Transverse colon (tissue), 4 donors: ENCODE results near the gene ARHGEF26.

Experiments used
- EP300 ChIP-seq: sonication (generic); formaldehyde crosslinking; IDR thresholded peaks from one replicate; pipeline ENCODE4 v1.6.1; 2017; ENCODE audit warnings: antibody characterized with exemption, low read depth
- POLR2A ChIP-seq: fragments of 450-650 bp; IDR thresholded peaks from one replicate; pipeline ENCODE4 v1.6.1; 2016; ENCODE audit warnings: antibody characterized with exemption, mild to moderate bottlenecking, moderate library complexity
- POLR2AphosphoS5 ChIP-seq, 3 donors: sonication (generic); formaldehyde crosslinking; IDR thresholded peaks; one replicate each; pipeline ENCODE4 v1.6.1; 2016; ENCODE audit warnings: antibody characterized with exemption in 3 of 3
- TF ChIP-seq, protein P1 (sequence below), 5 experiments: fragments of 200-600 bp in 3 of 5; fragments of 450-650 bp in 2 of 5; sonication (generic) in 3 of 5; IDR thresholded peaks; 1 replicate in 2 of 5; 2 replicates in 3 of 5; pipeline ENCODE4 v1.5.1; 2016 to 2017; ENCODE audit warnings: antibody characterized with exemption in 5 of 5, inconsistent platforms in 3 of 5, mild to moderate bottlenecking in 2 of 5, moderate library complexity in 1 of 5

DNA sequence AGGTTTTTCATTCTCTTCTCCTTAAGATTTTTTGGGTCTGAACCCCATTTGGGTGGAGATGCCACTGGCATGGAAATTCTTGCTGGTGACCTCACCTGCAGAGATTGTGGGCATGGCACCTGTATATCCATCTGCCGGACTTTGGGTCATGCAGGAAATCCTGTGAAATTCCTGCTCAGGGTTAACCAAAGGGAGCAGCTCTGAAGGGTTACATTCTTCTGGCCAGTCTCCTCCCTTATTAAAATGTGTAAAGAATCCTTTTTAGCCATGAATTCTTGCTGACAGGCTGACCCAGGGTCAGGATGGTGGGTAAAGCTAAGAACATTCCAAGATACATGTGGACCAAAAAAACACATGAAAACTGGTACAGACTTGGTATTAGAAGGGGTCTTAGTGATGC is 27.4 kb downstream of the ARHGEF26 start:
- TF ChIP-seq EP300 = no peak
- TF ChIP-seq, protein P1, sequence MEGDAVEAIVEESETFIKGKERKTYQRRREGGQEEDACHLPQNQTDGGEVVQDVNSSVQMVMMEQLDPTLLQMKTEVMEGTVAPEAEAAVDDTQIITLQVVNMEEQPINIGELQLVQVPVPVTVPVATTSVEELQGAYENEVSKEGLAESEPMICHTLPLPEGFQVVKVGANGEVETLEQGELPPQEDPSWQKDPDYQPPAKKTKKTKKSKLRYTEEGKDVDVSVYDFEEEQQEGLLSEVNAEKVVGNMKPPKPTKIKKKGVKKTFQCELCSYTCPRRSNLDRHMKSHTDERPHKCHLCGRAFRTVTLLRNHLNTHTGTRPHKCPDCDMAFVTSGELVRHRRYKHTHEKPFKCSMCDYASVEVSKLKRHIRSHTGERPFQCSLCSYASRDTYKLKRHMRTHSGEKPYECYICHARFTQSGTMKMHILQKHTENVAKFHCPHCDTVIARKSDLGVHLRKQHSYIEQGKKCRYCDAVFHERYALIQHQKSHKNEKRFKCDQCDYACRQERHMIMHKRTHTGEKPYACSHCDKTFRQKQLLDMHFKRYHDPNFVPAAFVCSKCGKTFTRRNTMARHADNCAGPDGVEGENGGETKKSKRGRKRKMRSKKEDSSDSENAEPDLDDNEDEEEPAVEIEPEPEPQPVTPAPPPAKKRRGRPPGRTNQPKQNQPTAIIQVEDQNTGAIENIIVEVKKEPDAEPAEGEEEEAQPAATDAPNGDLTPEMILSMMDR (IDR thresholded peaks at IDR 0.05) = no peak
- TF ChIP-seq POLR2AphosphoS5 (IDR thresholded peaks at IDR 0.05) = no peak
- TF ChIP-seq POLR2A = no peak
